GM12872 (cell line): Measurements from ENCODE around the gene FHDC1.

Source experiments
- CTCF ChIP-seq: IDR thresholded peaks from 3 replicates; pipeline ENCODE4 v1.5.1; 2011; ENCODE audit warnings: low read depth, mild to moderate bottlenecking, low read length, moderate library complexity; ENCODE audit not compliant: insufficient read depth

The FHDC1 gene

GRCh38 chr4:152988721-152989553 lies 52.8 kb downstream of the FHDC1 start:
- TF ChIP-seq CTCF, result no peak

GRCh38 chr4:152989554-152989970 lies 53.4 kb downstream of the FHDC1 start:
- TF ChIP-seq CTCF, result no peak

GRCh38 chr4:152990471-152991131 lies 54.5 kb downstream of the FHDC1 start:
- TF ChIP-seq CTCF, result no peak

- no peak for TF ChIP-seq CTCF
These were observed 55.3 kb downstream of the FHDC1 start for GRCh38 chr4:152991398-152991797.

- no peak for TF ChIP-seq CTCF
These were observed 55.9 kb downstream of the FHDC1 start for GRCh38 chr4:152992027-152992426.

- TF ChIP-seq CTCF, result no peak
These were observed 56.3 kb downstream of the FHDC1 start for GRCh38 chr4:152992466-152992865.

- TF ChIP-seq CTCF, result no peak
These were observed 57.9 kb downstream of the FHDC1 start for GRCh38 chr4:152994038-152994437.
